Lower leg skin (tissue), 4 donors: ENCODE data around the gene MKRN1. TPM values are rescaled to one million over a fixed set of nuclear protein-coding genes. Genes with fewer than 3 reads are reported as not detected.
A peak's percentile ranks its signal among the peaks of the same experiment; 100 is the strongest.

Experiments used
- DNase-seq, 2 donors: peaks; one replicate each; pipeline ENCODE4 v3.0.0-alpha.2; 2019; ENCODE audit warnings: low spot score in 2 of 2
- H3K4me3 ChIP-seq: fragments of 200-600 bp; sonication (generic); 2 replicates; pipeline ENCODE4 v1.5.1; 2017; ENCODE audit warnings: mild to moderate bottlenecking, low read depth; ENCODE audit not compliant: poor library complexity, severe bottlenecking
- POLR2A ChIP-seq, 2 donors: fragments of 450-650 bp; IDR thresholded peaks; one replicate each; pipeline ENCODE4 v1.6.1; 2016 to 2017; ENCODE audit warnings: antibody characterized with exemption in 2 of 2, mild to moderate bottlenecking in 1 of 2, moderate library complexity in 1 of 2
- WGBS, 2 donors: methylation state at CpG; one replicate each; pipeline ENCODE4 v1.1.5; 2018; 5-methylcytosine and 5-hydroxymethylcytosine counted together
- intact Hi-C: fragments of 100-400 bp; cut with DNase I; formaldehyde crosslinking; loops from one replicate; pipeline ENCODE4 v1.15.0; 2023; ENCODE audit warnings: low total_unique reads
- total RNA-seq, 4 donors: library from RNA; depleted of rRNA; stranded (reverse); fragments of >200 nt; gene quantifications; one replicate each; pipeline ENCODE4 v1.1.0, GENCODE V29; 2016
- TF ChIP-seq, protein P1 (sequence below), 3 donors: fragments of 450-650 bp; IDR thresholded peaks; one replicate each; pipeline ENCODE4 v1.5.1; 2016; ENCODE audit warnings: antibody characterized with exemption in 3 of 3, mild to moderate bottlenecking in 3 of 3, moderate library complexity in 2 of 3

The MKRN1 gene
- total RNA-seq, 4 donors from 2014 or later, result 74.4 to 92.3 (median 85.4) TPM

DNA sequence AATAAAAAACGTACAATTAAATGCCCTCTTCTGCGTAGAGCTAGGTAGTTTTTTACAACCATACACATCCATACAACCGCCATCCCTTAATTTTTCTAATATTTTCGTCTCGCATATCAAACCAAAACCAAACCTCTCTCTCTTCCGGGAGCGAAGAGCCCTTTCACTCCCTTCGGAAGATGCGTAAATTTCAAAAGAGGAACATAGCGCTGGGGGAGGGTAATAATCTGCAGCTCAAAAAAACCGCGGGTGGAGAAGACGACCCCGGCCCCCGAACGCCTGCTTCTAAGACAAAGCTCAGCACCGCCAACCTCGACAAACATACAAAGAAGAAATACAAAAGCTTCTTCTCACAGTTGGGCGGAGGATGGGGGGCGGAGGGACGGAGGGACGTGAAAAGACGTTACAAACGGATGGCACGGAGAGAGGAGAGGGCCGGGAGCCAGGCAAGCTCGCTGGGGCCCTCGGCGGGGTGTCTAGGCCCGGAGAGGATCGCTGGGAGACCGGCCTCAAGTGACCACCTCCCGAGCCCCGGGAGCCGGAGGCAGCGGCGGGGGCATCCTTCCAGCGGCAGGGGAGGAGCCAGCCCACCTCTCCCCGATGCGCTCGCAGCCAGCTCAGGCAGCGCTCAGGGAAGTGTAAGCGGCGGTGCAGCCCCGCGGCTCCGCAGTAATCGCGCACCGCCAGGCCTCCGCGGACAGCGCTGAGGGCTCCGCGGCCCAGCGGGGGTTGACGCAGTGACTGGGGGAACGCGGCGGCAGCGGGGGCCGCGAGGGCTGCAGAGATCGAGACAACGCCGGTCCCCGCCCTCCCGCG lies 851 bp downstream of the MKRN1 start:
- intact Hi-C loops, result no loop called here
- 0 to 1% methylated on average over 37 to 41 of the region's 69 CpGs for WGBS, 2 donors
- DNase-seq, result peak; percentile 21 to 89
- TF ChIP-seq, protein P1, sequence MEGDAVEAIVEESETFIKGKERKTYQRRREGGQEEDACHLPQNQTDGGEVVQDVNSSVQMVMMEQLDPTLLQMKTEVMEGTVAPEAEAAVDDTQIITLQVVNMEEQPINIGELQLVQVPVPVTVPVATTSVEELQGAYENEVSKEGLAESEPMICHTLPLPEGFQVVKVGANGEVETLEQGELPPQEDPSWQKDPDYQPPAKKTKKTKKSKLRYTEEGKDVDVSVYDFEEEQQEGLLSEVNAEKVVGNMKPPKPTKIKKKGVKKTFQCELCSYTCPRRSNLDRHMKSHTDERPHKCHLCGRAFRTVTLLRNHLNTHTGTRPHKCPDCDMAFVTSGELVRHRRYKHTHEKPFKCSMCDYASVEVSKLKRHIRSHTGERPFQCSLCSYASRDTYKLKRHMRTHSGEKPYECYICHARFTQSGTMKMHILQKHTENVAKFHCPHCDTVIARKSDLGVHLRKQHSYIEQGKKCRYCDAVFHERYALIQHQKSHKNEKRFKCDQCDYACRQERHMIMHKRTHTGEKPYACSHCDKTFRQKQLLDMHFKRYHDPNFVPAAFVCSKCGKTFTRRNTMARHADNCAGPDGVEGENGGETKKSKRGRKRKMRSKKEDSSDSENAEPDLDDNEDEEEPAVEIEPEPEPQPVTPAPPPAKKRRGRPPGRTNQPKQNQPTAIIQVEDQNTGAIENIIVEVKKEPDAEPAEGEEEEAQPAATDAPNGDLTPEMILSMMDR (IDR thresholded peaks at IDR 0.05), result no peak
- no peak for TF ChIP-seq POLR2A (IDR thresholded peaks at IDR 0.05)
- H3K4me3 ChIP-seq, result peak overlapping the region; percentile 90

DNA sequence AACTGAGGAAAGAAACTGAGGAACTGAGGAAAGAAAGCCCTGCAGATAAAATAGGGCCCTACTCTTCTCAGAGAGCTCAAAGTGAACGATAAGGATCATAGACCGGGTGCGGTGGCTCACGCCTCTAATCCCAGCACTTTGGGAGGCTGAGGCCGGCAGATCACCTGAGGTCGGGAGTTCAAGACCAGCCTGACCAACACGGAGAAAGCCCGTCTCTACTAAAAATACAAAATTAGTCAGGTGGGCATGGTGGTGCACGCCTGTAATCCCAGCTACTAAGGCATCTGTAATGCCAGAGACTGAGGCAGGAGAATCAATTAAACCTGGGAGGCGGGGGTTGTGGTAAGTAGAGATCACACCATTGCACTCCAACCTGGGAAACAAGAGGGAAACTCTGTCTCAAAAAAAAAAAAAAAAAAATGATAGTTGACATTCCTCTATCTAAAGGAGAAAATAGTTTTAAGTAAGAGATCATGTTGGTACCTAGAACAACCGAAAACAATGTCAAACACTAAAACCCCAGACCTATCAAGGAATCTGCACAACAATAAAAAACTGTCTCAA lies 2.5 kb downstream of the MKRN1 start:
- H3K4me3 ChIP-seq, result no peak overlapping the region
- DNase-seq, result no peak
- TF ChIP-seq POLR2A (IDR thresholded peaks at IDR 0.05), result no peak
- TF ChIP-seq, protein P1 (IDR thresholded peaks at IDR 0.05), result no peak
- intact Hi-C loops, result no loop called here
- WGBS, 2 donors, result 79 to 80% methylated on average over 11 of the region's 11 CpGs

DNA sequence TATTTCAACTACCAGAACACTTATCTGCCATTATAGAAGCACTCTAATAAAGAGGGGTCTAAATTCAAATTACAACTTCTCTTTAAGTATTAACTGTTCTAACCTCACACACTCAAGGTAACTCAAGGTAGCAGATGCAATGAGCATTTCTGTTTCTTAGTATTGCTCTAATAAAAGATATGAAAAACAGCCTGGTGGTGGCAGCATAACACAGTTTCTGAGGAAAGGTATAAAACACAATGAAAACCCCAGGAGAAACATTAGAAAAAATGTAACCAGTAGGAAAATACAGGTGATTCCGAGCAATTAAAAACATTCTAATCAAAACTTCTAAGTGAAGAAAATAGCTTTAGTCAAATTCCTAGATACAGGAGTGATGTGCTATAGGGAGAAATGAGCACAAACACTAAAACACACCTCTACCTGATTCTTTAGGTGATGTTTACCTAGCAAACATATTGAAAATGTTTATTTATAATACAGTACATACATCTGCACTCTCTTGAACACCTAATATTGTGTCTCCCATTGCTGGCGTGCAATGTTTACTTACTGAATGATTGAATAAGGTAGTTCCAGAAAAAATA lies 3.5 kb downstream of the MKRN1 start:
- intact Hi-C loops, result no loop called here
- 39 to 43% methylated on average over 2 of the region's 2 CpGs for WGBS, 2 donors
- no peak overlapping the region for H3K4me3 ChIP-seq
- TF ChIP-seq, protein P1 (IDR thresholded peaks at IDR 0.05), result no peak
- TF ChIP-seq POLR2A (IDR thresholded peaks at IDR 0.05), result no peak
- peak in 1 of 2 donors; percentile 34 for DNase-seq

DNA sequence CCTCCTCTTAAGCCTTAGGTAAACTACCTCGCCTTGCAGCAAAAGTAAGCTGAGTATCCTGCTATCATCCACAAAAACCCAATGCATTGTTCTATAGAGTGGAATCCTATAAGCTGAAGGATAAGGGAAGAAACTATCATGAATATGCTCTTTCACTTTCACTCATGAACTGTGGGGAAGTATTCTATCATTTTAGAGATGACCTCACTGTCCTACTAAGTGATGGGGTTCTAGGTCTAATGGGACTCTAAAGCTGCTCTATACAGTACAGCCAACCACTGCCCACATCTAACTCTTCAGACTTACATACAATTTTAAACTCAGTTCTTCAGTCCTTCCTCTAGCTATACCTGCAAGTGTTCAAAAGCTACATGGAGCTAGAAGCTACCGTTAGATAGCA lies 16.2 kb downstream of the MKRN1 start:
- intact Hi-C loops, result no loop called here
- 96 to 97% methylated on average over 2 of the region's 2 CpGs for WGBS, 2 donors
- H3K4me3 ChIP-seq, result no peak overlapping the region
- no peak for DNase-seq
- TF ChIP-seq POLR2A (IDR thresholded peaks at IDR 0.05), result no peak
- TF ChIP-seq, protein P1 (IDR thresholded peaks at IDR 0.05), result no peak

DNA sequence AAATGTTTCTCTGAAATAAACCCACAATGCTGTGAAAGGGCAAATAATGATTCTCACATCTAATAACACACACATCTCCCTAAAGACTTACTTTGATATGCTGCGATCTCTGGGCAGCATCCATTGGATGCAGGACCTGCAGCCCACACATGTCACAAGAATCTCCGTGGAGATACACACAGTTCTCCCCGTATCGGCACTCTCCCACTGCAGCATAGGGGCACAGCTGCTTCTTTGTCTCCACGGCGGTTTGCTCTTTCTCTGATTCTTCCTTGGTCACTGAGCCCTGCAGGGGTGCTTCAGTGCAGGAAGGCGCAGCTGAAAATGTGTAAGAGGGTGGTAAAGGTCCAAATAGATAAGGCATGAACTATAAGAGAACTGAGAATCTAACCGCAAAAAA lies 20.4 kb downstream of the MKRN1 start:
- DNase-seq, result no peak
- 89 to 91% methylated on average over 8 of the region's 8 CpGs for WGBS, 2 donors
- TF ChIP-seq, protein P1 (IDR thresholded peaks at IDR 0.05), result no peak
- no peak for TF ChIP-seq POLR2A (IDR thresholded peaks at IDR 0.05)
- intact Hi-C loops, result no loop called here
- H3K4me3 ChIP-seq, result no peak overlapping the region
